Ovary (tissue), 9 donors: ENCODE results near the gene ZNF880. TPM values are rescaled to one million over a fixed set of nuclear protein-coding genes. Genes with fewer than 3 reads are reported as not detected.

Experiments
- DNase-seq, 5 donors: peaks; one replicate each; pipeline ENCODE4 v3.0.0-alpha.2; 2019 to 2020
- H3K27ac ChIP-seq, 2 donors: fragments of 200-600 bp; one replicate each; pipeline versions ENCODE4 v1.5.1 to v1.8.0; 2019 to 2022
- H3K27me3 ChIP-seq: fragments of 200-600 bp; one replicate; pipeline ENCODE4 v1.8.0; 2022
- H3K36me3 ChIP-seq: fragments of 200-600 bp; sonication (generic); one replicate; pipeline ENCODE4 v1.5.1; 2019
- H3K4me1 ChIP-seq: one replicate; pipeline ENCODE4 v1.8.1; 2013; ENCODE audit warnings: mild to moderate bottlenecking, moderate library complexity; ENCODE audit not compliant: insufficient read depth
- H3K4me3 ChIP-seq: fragments of 200-600 bp; sonication (generic); one replicate; pipeline ENCODE4 v1.5.1; 2017
- H3K9me3 ChIP-seq, 2 donors: fragments of 200-600 bp in 1 of 2; sonication (generic) in 1 of 2; one replicate each; pipeline versions ENCODE4 v1.5.1 to v1.8.1; 2013 to 2019; ENCODE audit warnings: mild to moderate bottlenecking in 1 of 2, moderate library complexity in 1 of 2
- EP300 ChIP-seq: sonication (generic); formaldehyde crosslinking; IDR thresholded peaks from one replicate; pipeline ENCODE4 v1.6.1; 2017; ENCODE audit warnings: antibody characterized with exemption
- POLR2A ChIP-seq: fragments of 450-650 bp; IDR thresholded peaks from one replicate; pipeline ENCODE4 v1.6.1; 2017; ENCODE audit warnings: antibody characterized with exemption, mild to moderate bottlenecking, moderate library complexity
- WGBS, 3 donors: extraction: QIAGEN DNeasy Blood & Tissue Kit in 1 of 3; methylation state at CpG; one replicate each; pipeline versions ENCODE4 v1.1.5 to v1.1.7; 2013 to 2017; 5-methylcytosine and 5-hydroxymethylcytosine counted together
- intact Hi-C, 4 donors: fragments of 100-400 bp; cut with DNase I; formaldehyde crosslinking; loops; one replicate each; pipeline versions ENCODE4 v1.11.0 to v1.15.1; 2022 to 2023
- polyA plus RNA-seq, 2 donors: library from polyadenylated mRNA; stranded (reverse); fragments of 200-250 nt in 1 of 2; fragments of 350-450 nt in 1 of 2; fragmentation: Illumina TruSeq in 1 of 2; extraction: RNeasy Lipid Tissue Mini Kit (QIAGEN cat#74804) in 1 of 2; gene quantifications; one replicate each; pipeline ENCODE4 v1.2.3, GENCODE V29; 2013 to 2014
- total RNA-seq, 7 donors: library from RNA; depleted of rRNA in 2 of 7; stranded (reverse); fragments of >200 nt in 2 of 7; fragmentation: NEBNext Ultra II Directional in 3 of 7; extraction: Animal tissue kit (Norgen Biotek cat#: 25700) in 3 of 7; gene quantifications; one replicate each; pipeline versions ENCODE4 v1.1.0 to v1.2.4, GENCODE V29; 2016 to 2023
- TF ChIP-seq, protein P1 (sequence below), 3 donors: fragments of 450-650 bp in 2 of 3; fragments of 200-600 bp in 1 of 3; IDR thresholded peaks; one replicate each; pipeline versions ENCODE4 v1.5.1 to v1.8.0; 2016 to 2022; ENCODE audit warnings: antibody characterized with exemption in 3 of 3, mild to moderate bottlenecking in 1 of 3
- donor health status: DM: no; HTN: no; CAD: no; lungs with moderate emphysema.
- donor health status: DM: no; HTN: no; CAD: no.
- donor health status: Bipolar disorder and iron deficiency.
- donor health status: DM: yes; HTN: yes; CAD: no.
- donor health status: DM: no; HTN: no; CAD: no.
- donor health status: DM: yes; HTN: yes; CAD: no.

Gene ZNF880
- total and polyA plus RNA-seq, 9 donors: 15.6 to 32.6 (median 29.8) TPM

DNA sequence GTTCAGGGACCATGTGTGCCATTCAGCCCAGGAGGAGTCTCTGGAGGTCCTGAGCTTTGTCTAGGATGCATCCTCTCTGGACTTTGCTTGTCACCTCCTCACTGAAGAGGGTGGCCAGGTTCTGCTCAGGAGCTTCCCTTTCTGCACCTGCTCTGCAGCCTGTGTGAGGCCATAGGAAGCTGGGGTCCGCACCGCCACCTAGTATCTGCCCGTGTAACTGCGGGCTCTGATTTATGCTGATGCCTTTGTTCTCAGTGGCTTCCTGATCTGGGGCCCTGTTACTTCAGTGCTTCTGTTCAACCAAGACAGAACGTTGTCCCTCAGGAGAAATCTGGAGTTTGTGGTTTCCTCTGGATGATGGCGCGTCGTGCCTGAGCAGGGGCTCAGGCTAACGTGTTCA is 18.2 kb upstream of the ZNF880 start:
- no peaks in the 10 kb centered on the region for H3K36me3 ChIP-seq
- TF ChIP-seq, protein P1, sequence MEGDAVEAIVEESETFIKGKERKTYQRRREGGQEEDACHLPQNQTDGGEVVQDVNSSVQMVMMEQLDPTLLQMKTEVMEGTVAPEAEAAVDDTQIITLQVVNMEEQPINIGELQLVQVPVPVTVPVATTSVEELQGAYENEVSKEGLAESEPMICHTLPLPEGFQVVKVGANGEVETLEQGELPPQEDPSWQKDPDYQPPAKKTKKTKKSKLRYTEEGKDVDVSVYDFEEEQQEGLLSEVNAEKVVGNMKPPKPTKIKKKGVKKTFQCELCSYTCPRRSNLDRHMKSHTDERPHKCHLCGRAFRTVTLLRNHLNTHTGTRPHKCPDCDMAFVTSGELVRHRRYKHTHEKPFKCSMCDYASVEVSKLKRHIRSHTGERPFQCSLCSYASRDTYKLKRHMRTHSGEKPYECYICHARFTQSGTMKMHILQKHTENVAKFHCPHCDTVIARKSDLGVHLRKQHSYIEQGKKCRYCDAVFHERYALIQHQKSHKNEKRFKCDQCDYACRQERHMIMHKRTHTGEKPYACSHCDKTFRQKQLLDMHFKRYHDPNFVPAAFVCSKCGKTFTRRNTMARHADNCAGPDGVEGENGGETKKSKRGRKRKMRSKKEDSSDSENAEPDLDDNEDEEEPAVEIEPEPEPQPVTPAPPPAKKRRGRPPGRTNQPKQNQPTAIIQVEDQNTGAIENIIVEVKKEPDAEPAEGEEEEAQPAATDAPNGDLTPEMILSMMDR (IDR thresholded peaks at IDR 0.05): no peak
- TF ChIP-seq EP300 (no peak), POLR2A (no peak)

DNA sequence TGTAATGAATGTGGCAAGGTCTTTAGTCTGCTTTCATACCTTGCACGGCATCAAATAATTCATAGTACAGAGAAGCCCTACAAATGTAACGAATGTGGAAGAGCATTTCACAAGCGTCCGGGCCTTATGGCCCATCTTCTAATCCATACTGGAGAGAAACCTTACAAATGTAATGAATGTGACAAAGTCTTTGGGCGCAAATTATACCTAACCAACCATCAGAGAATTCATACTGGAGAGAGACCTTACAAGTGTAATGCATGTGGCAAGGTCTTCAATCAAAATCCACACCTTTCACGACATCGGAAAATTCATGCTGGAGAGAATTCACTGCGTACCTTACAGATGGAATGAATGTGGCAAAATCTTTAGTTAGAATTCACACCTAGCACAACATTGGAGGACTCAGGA is 3.3 kb upstream of the ZNF880 start:
- Histone ChIP-seq H3K9me3 (peaks cover 4 to 24% of the 10 kb centered on the region in 2 donors), H3K27me3 (no peaks in the 10 kb centered on the region), H3K36me3 (no peaks in the 10 kb centered on the region), H3K4me1 (no peaks in the 10 kb centered on the region), H3K4me3 (no peak overlapping the region), H3K27ac (no peak overlapping the region)
- intact Hi-C loops: no loop called here
- TF ChIP-seq EP300: no peak
- TF ChIP-seq, protein P1 (IDR thresholded peaks at IDR 0.05): no peak
- no peak for TF ChIP-seq POLR2A
- DNase-seq: no peak
- 97 to 98% (median 97%) methylated on average over 8 of the region's 8 CpGs for WGBS, 3 donors

More for the DNA sequence above, 18.2 kb upstream of the ZNF880 start:
- no peaks in the 10 kb centered on the region for H3K27me3 ChIP-seq
- 73 to 75% (median 74%) methylated on average over 9 of the region's 9 CpGs for WGBS, 3 donors
- H3K4me1 ChIP-seq: no peaks in the 10 kb centered on the region
- H3K9me3 ChIP-seq: peaks cover 0 to 6% of the 10 kb centered on the region in 2 donors
- no peak overlapping the region for H3K4me3 ChIP-seq
- DNase-seq: no peak
- intact Hi-C loops: no loop called here
- H3K27ac ChIP-seq: no peak overlapping the region

DNA sequence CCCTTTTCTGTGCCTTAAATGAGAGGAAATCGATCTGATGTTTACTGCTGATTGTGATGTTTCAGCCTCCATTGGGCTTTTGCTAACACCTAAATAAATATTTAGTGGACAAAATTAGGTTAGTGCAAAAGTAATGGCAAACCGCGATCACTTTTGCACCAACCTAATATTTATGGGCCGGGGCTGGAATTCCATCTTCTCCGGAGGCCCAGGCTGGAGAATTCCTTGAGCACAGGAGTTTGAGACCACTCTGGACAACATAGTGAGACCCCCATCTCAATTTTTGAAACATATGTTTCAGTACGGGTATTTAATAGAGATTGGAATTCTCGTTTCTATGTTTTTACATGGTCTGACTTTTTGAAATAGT is 603 bp downstream of the ZNF880 start:
- intact Hi-C loops: no loop called here

DNA sequence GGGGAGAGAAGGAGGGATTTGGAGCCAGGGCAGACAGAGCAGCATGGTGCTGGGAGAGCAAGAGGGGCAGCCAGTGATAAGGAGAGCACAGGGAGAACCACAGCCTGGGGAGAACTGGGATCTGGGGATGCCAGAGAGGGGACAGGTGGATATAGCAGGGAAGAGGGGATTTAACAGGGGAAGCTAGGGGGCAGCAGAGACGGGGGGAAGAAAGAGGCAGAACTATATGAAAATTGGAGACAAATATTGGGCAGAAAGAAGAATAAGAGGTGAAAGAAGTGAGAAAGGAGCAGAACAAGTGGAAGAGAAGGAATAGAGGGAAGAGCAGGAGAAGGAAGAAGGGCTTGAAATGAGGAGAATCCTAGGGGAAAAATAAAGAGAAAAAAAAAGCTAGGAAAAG is 21.4 kb downstream of the ZNF880 start:
- no peak overlapping the region for H3K27ac ChIP-seq
- H3K4me3 ChIP-seq: no peak overlapping the region
- 48 to 76% (median 50%) methylated on average over 1 of the region's 1 CpG for WGBS, 3 donors
- TF ChIP-seq, protein P1 (IDR thresholded peaks at IDR 0.05): no peak
- no peak for TF ChIP-seq EP300
- no peak for TF ChIP-seq POLR2A
- DNase-seq: no peak
- H3K4me1 ChIP-seq: no peaks in the 10 kb centered on the region
- peaks cover 0 to 35% of the 10 kb centered on the region in 2 donors for H3K9me3 ChIP-seq
- intact Hi-C loops: no loop called here
- no peaks in the 10 kb centered on the region for H3K27me3 ChIP-seq
- no peaks in the 10 kb centered on the region for H3K36me3 ChIP-seq

More for the DNA sequence above, 603 bp downstream of the ZNF880 start:
- peak overlapping the region; percentile 59 for H3K4me3 ChIP-seq
- H3K36me3 ChIP-seq: no peaks in the 10 kb centered on the region
- 25 to 34% (median 29%) methylated on average over 7 of the region's 7 CpGs for WGBS, 3 donors
- no peaks in the 10 kb centered on the region for H3K4me1 ChIP-seq
- H3K9me3 ChIP-seq: peaks cover 2 to 21% of the 10 kb centered on the region in 2 donors
- no peaks in the 10 kb centered on the region for H3K27me3 ChIP-seq
- no peak for DNase-seq
- TF ChIP-seq EP300 (no peak), POLR2A (no peak)
- TF ChIP-seq, protein P1 (IDR thresholded peaks at IDR 0.05): no peak
- peak overlapping the region; percentile 66 to 89 for H3K27ac ChIP-seq
